Fibroblast of lung (primary cell): ENCODE data around the gene OMP. TPM values are rescaled to one million over a fixed set of nuclear protein-coding genes. Genes with fewer than 3 reads are reported as not detected.

Experiments
- DNase-seq, 2 donors: peaks; one replicate each; pipeline versions ENCODE4 v3.0.0 to v3.0.0-alpha.2; 2010; ENCODE audit warnings: low read depth in 2 of 2
- H2AFZ ChIP-seq: 2 replicates; pipeline ENCODE4 v1.5.1; 2012; ENCODE audit warnings: low read length, control low read depth, inconsistent platforms
- H3K27ac ChIP-seq: 2 replicates; pipeline ENCODE4 v1.5.1; 2011; ENCODE audit warnings: low read length, control low read depth; ENCODE audit not compliant: insufficient read depth
- H3K27me3 ChIP-seq: 2 replicates; pipeline ENCODE4 v1.5.1; 2011; ENCODE audit warnings: mild to moderate bottlenecking, low read length; ENCODE audit not compliant: control insufficient read depth, insufficient read depth
- H3K36me3 ChIP-seq: 2 replicates; pipeline ENCODE4 v1.5.1; 2011; ENCODE audit warnings: low read length; ENCODE audit not compliant: control insufficient read depth, insufficient read depth
- H3K4me1 ChIP-seq: 2 replicates; pipeline ENCODE4 v1.5.1; 2011; ENCODE audit warnings: low read length; ENCODE audit not compliant: control insufficient read depth, insufficient read depth; ENCODE audit errors: extremely low read depth
- H3K4me2 ChIP-seq: 2 replicates; pipeline ENCODE4 v1.5.1; 2011; ENCODE audit warnings: low read length, control low read depth; ENCODE audit not compliant: insufficient read depth; ENCODE audit errors: extremely low read depth
- H3K4me3 ChIP-seq, 4 experiments: fragments of 200-600 bp in 1 of 4; sonication (generic) in 1 of 4; replicated peaks in 1 of 4; 2 replicates each; pipeline ENCODE4 v1.5.1; 2011 to 2016; ENCODE audit warnings: low read length in 4 of 4, low read depth in 3 of 4, mild to moderate bottlenecking in 3 of 4, control low read depth in 2 of 4, inconsistent platforms in 1 of 4, mixed read lengths in 1 of 4; ENCODE audit not compliant: insufficient read depth in 1 of 4; ENCODE audit errors: control extremely low read depth in 1 of 4
- H3K79me2 ChIP-seq: 2 replicates; pipeline ENCODE4 v1.5.1; 2012; ENCODE audit warnings: mild to moderate bottlenecking, low read length, inconsistent platforms; ENCODE audit not compliant: control insufficient read depth, insufficient read depth
- H3K9ac ChIP-seq: 2 replicates; pipeline ENCODE4 v1.5.1; 2011; ENCODE audit warnings: mild to moderate bottlenecking, low read length, control low read depth; ENCODE audit not compliant: insufficient read depth
- H3K9me3 ChIP-seq: 2 replicates; pipeline ENCODE4 v1.5.1; 2012; ENCODE audit warnings: low read depth, low read length; ENCODE audit not compliant: control insufficient read depth, insufficient read depth
- H4K20me1 ChIP-seq: 2 replicates; pipeline ENCODE4 v1.5.1; 2011; ENCODE audit warnings: low read length; ENCODE audit not compliant: control insufficient read depth, insufficient read depth; ENCODE audit errors: extremely low read depth
- EZH2 ChIP-seq: IDR thresholded peaks from 2 replicates; pipeline ENCODE4 v1.5.1; 2012; ENCODE audit warnings: low read length, control low read depth, mild to moderate bottlenecking; ENCODE audit errors: missing control alignments
- polyA plus RNA-seq, 2 donors: library from polyadenylated mRNA; depleted of rRNA in 1 of 2; stranded (reverse) in 1 of 2; unstranded in 1 of 2; fragments of >200 nt; gene quantifications; 2 replicates each; pipeline ENCODE4 v1.2.1, GENCODE V29; 2011 to 2012; ENCODE audit warnings: missing spikeins in 1 of 2
- total RNA-seq: library from RNA; depleted of rRNA; stranded (reverse); fragments of >200 nt; gene quantifications from 2 replicates; pipeline ENCODE4 v1.2.1, GENCODE V29; 2014
- TF ChIP-seq, protein P1 (sequence below), 2 donors: IDR thresholded peaks in 1 of 2; conservative IDR thresholded peaks in 1 of 2; 1 replicate in 1 of 2; 2 replicates in 1 of 2; pipeline ENCODE4 v1.5.1; 2011 to 2012; ENCODE audit warnings: low read length in 2 of 2, control low read depth in 1 of 2, inconsistent platforms in 1 of 2, low read depth in 1 of 2, mild to moderate bottlenecking in 1 of 2

The OMP gene
- total and polyA plus RNA-seq, 2 donors (not counting 1 experiment from before 2014, with no cell fraction given): 0.83 TPM; not detected in 1

DNA sequence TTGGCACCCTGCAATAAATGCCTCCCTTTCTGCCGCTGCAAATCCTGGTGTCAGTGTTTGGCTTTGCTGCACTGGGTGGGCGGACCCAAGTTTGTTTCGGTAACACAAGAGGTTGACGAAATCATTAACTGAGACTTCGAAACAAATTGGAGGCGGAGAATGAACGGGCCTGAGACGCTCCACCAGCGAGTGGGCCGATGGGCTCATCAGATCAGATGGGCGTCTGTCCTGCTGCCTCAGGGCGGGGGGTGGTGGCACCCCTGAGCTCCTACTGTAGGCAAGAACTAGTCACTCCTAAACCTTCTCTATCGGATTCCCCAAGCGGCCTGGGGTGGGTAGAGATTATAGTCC is 36.8 kb upstream of the OMP start:
- Histone ChIP-seq H3K36me3 (no peaks in the 10 kb centered on the region), H3K4me2 (peak overlapping the region; percentile 74), H3K79me2 (peaks cover 14% of the 10 kb centered on the region), H3K4me1 (peaks cover 13% of the 10 kb centered on the region), H3K4me3 (peak overlapping the region; percentile 31 to 64 (median 51)), H3K27ac (peak overlapping the region; percentile 75), H3K27me3 (no peaks in the 10 kb centered on the region), H2AFZ (peak overlapping the region; percentile 65), H3K9me3 (no peaks in the 10 kb centered on the region), H4K20me1 (no peaks in the 10 kb centered on the region), H3K9ac (peak overlapping the region; percentile 63)
- DNase-seq: peak; percentile 52 to 83
- TF ChIP-seq, protein P1, sequence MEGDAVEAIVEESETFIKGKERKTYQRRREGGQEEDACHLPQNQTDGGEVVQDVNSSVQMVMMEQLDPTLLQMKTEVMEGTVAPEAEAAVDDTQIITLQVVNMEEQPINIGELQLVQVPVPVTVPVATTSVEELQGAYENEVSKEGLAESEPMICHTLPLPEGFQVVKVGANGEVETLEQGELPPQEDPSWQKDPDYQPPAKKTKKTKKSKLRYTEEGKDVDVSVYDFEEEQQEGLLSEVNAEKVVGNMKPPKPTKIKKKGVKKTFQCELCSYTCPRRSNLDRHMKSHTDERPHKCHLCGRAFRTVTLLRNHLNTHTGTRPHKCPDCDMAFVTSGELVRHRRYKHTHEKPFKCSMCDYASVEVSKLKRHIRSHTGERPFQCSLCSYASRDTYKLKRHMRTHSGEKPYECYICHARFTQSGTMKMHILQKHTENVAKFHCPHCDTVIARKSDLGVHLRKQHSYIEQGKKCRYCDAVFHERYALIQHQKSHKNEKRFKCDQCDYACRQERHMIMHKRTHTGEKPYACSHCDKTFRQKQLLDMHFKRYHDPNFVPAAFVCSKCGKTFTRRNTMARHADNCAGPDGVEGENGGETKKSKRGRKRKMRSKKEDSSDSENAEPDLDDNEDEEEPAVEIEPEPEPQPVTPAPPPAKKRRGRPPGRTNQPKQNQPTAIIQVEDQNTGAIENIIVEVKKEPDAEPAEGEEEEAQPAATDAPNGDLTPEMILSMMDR (conservative IDR thresholded peaks at IDR 0.05 in 1 of 2, IDR thresholded peaks at IDR 0.05 in 1 of 2; ENCODE audit: low read depth in 1 of 2, low read length in 2 of 2): no peak
- no peak for TF ChIP-seq EZH2

- TF ChIP-seq EZH2: no peak
- TF ChIP-seq, protein P1 (conservative IDR thresholded peaks at IDR 0.05 in 1 of 2, IDR thresholded peaks at IDR 0.05 in 1 of 2; ENCODE audit: low read depth in 1 of 2, low read length in 2 of 2): peak; percentile 11 to 28
- H3K27me3 ChIP-seq: no peaks in the 10 kb centered on the region
- H3K4me3 ChIP-seq: peak within 1 kb of the TSS; percentile 52 to 79 (median 72)
- H2AFZ ChIP-seq: peak within 1 kb of the TSS; percentile 65
- peak within 1 kb of the TSS; percentile 75 for H3K27ac ChIP-seq
- peaks cover 1% of the 10 kb centered on the region for H3K36me3 ChIP-seq
- peak within 1 kb of the TSS; percentile 66 for H3K9ac ChIP-seq
- H3K4me1 ChIP-seq: peaks cover 13% of the 10 kb centered on the region
- H3K4me2 ChIP-seq: peak within 1 kb of the TSS; percentile 96
- peaks cover 14% of the 10 kb centered on the region for H3K79me2 ChIP-seq
- no peaks in the 10 kb centered on the region for H4K20me1 ChIP-seq
- no peaks in the 10 kb centered on the region for H3K9me3 ChIP-seq
- DNase-seq: peak; percentile 90 to 92
Observed at GRCh38 chr11:77066229-77067042, 36.2 kb upstream of the OMP start, which contains the start of gene CAPN5. TSS of gene CAPN5 (plus strand) at chr11:77066971. CDS start at chr11:77084887, 17,916 bp downstream.

DNA sequence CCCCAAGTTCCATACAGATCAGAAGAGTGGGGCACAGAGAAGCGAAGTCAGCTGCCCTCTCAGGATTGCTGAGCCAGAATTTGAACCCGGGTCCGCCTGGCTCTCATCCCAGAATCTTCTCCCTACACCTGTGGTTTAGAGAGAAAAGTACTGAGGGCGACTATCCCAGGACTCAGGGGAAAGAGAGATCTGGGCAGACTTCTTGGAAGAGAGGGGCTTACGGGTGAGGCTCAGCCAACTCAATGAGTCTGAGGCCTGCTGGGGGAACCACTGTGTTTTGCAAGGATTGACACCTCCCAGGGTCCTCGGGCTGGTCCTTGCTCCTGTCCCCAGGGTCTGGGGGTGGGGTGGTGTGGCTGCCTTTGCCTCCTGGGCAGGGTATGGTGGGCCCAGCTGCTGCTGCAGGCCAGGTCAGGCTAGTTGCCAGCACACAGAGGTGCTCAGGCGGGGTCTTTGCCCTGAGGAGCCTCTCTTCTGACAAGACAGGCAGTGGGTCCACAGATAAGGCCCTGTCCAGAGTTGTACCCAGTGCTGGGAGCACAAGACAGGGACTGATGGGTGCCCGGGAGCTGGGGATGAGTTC is 34.7 kb upstream of the OMP start:
- no peak overlapping the region for H3K9ac ChIP-seq
- no peaks in the 10 kb centered on the region for H3K9me3 ChIP-seq

More for the DNA sequence above, 34.7 kb upstream of the OMP start:
- H2AFZ ChIP-seq: no peak overlapping the region
- no peaks in the 10 kb centered on the region for H3K27me3 ChIP-seq
- H3K36me3 ChIP-seq: peaks cover 3% of the 10 kb centered on the region
- H3K4me1 ChIP-seq: peaks cover 27% of the 10 kb centered on the region
- peak overlapping the region; percentile 52 to 79 (median 72) for H3K4me3 ChIP-seq
- TF ChIP-seq, protein P1 (conservative IDR thresholded peaks at IDR 0.05 in 1 of 2, IDR thresholded peaks at IDR 0.05 in 1 of 2; ENCODE audit: low read depth in 1 of 2, low read length in 2 of 2): no peak
- TF ChIP-seq EZH2: no peak
- H3K79me2 ChIP-seq: peaks cover 16% of the 10 kb centered on the region
- no peak overlapping the region for H3K27ac ChIP-seq
- no peaks in the 10 kb centered on the region for H4K20me1 ChIP-seq
- peak overlapping the region; percentile 96 for H3K4me2 ChIP-seq
- no peak for DNase-seq
